Esophagus muscularis mucosa (tissue), 3 donors: ENCODE measurements around the gene FEM1A.

ENCODE experiments used
- CTCF ChIP-seq, 3 experiments: fragments of 200-600 bp in 2 of 3; fragments of 450-650 bp in 1 of 3; sonication (generic) in 2 of 3; IDR thresholded peaks; one replicate each; pipeline ENCODE4 v1.5.1; 2017 to 2019; ENCODE audit warnings: antibody characterized with exemption in 3 of 3, mild to moderate bottlenecking in 2 of 3, moderate library complexity in 1 of 3
- POLR2A ChIP-seq: fragments of 450-650 bp; IDR thresholded peaks from one replicate; pipeline ENCODE4 v1.6.1; 2017; ENCODE audit warnings: antibody characterized with exemption, moderate library complexity, mild to moderate bottlenecking, low read depth

- TF ChIP-seq POLR2A (no peak), CTCF (IDR thresholded peaks at IDR 0.05) (no peak)
These were observed 32.9 kb upstream of the FEM1A start for GRCh38 chr19:4758659-4759058.
